SIG-M5 treated with dmso at 0.1 percent for 504 hours (cell line): Measurements from ENCODE around the gene TP53AIP1.

ENCODE experiments used
- DNase-seq: peaks from one replicate; lab custom pipeline; 2025; ENCODE audit not compliant: unreplicated experiment; lab: John Stamatoyannopoulos, UW

TP53AIP1 gene

GRCh38 chr11:128942817-128943427 is at the start of gene TP53AIP1:
Gene TP53AIP1, minus strand, starts transcription at chr11:128942871. Its CDS starts 5,053 bp downstream, at chr11:128937818.
- no peak for DNase-seq

GRCh38 chr11:128988242-128988970 is 45.7 kb upstream of the TP53AIP1 start:
- no peak for DNase-seq

GRCh38 chr11:128985880-128986279 is 43.2 kb upstream of the TP53AIP1 start:
- DNase-seq = no peak

- no peak for DNase-seq
Measured at GRCh38 chr11:128983023-128983422, 40.4 kb upstream of the TP53AIP1 start.

- DNase-seq = no peak
Measured at GRCh38 chr11:128981254-128981653, 38.6 kb upstream of the TP53AIP1 start.

- no peak for DNase-seq
Measured at GRCh38 chr11:128970598-128971190, 28.0 kb upstream of the TP53AIP1 start.

GRCh38 chr11:128968916-128969315 is 26.2 kb upstream of the TP53AIP1 start:
- DNase-seq = no peak

- no peak for DNase-seq
Measured at GRCh38 chr11:128967578-128967977, 24.9 kb upstream of the TP53AIP1 start.

- DNase-seq = no peak
Measured at GRCh38 chr11:128965485-128965884, 22.8 kb upstream of the TP53AIP1 start.

GRCh38 chr11:128964463-128964930 is 21.8 kb upstream of the TP53AIP1 start:
- no peak for DNase-seq

GRCh38 chr11:128963744-128964325 is 21.2 kb upstream of the TP53AIP1 start:
- DNase-seq = no peak

- no peak for DNase-seq
Measured at GRCh38 chr11:128962896-128963295, 20.2 kb upstream of the TP53AIP1 start.

GRCh38 chr11:128961645-128962044 is 19.0 kb upstream of the TP53AIP1 start:
- DNase-seq = no peak

GRCh38 chr11:128957202-128957482 is 14.5 kb upstream of the TP53AIP1 start:
- no peak for DNase-seq

- peak; percentile 32 for DNase-seq
Measured at GRCh38 chr11:128956401-128957201, 13.9 kb upstream of the TP53AIP1 start.

GRCh38 chr11:128955636-128956035 is 13.0 kb upstream of the TP53AIP1 start:
- DNase-seq = no peak

- DNase-seq = no peak
Measured at GRCh38 chr11:128953151-128953550, 10.5 kb upstream of the TP53AIP1 start.

GRCh38 chr11:128949791-128950454 is 7.3 kb upstream of the TP53AIP1 start:
- DNase-seq = no peak

GRCh38 chr11:128948583-128948982 is 5.9 kb upstream of the TP53AIP1 start:
- DNase-seq = no peak

- no peak for DNase-seq
Measured at GRCh38 chr11:128947773-128948172, 5.1 kb upstream of the TP53AIP1 start.

GRCh38 chr11:128946648-128947047 is 4.0 kb upstream of the TP53AIP1 start:
- no peak for DNase-seq
